BLaER1 treated with 17β-estradiol and CSF1 and Interleukin-3, amounts not matched to agents 10 nM and 100 nM (cell line): Measurements from ENCODE around the gene CD27.
A peak's percentile ranks its signal among the peaks of the same experiment; 100 is the strongest.
"Not testable (repeated sequence)": the region's sequence is repeated elsewhere in the genome, so short reads cannot be mapped to it uniquely, and the experiment has no call there.

Experiments
- H3K27ac ChIP-seq, 11 experiments: shearing (Covaris generic); formaldehyde crosslinking; 2 replicates each; pipeline ENCODE4 v1.8.1; 2022
- H3K27me3 ChIP-seq, 11 experiments: shearing (Covaris generic); formaldehyde crosslinking; 2 replicates each; pipeline ENCODE4 v1.8.1; 2022
- H3K36me3 ChIP-seq, 11 experiments: shearing (Covaris generic); formaldehyde crosslinking; 2 replicates each; pipeline ENCODE4 v1.8.1; 2022
- H3K4me1 ChIP-seq, 10 experiments: shearing (Covaris generic); formaldehyde crosslinking; 2 replicates each; pipeline ENCODE4 v1.8.1; 2022
- H3K4me2 ChIP-seq, 11 experiments: shearing (Covaris generic); formaldehyde crosslinking; 2 replicates each; pipeline ENCODE4 v1.8.1; 2022
- H3K4me3 ChIP-seq, 10 experiments: shearing (Covaris generic); formaldehyde crosslinking; 2 replicates each; pipeline ENCODE4 v1.8.1; 2022
- H3K9ac ChIP-seq, 11 experiments: shearing (Covaris generic); formaldehyde crosslinking; 2 replicates each; pipeline ENCODE4 v1.8.1; 2022
- H3K9me3 ChIP-seq, 11 experiments: shearing (Covaris generic); formaldehyde crosslinking; replicated peaks in 1 of 11; 2 replicates each; pipeline ENCODE4 v1.8.1; 2022
- H4K20me1 ChIP-seq, 11 experiments: shearing (Covaris generic); formaldehyde crosslinking; 2 replicates each; pipeline ENCODE4 v1.8.1; 2022
- Cebpa-rat ChIP-seq, 11 experiments: shearing (Covaris generic); IDR thresholded peaks; 2 replicates each; pipeline ENCODE4 v1.8.1; 2022

CD27 gene

GRCh38 chr12:6463858-6464257, 19.1 kb downstream of the CD27 start:
- Histone ChIP-seq H3K27me3 (no peaks in the 10 kb centered on the region), H3K36me3 (peaks cover 49 to 91% (median 83%) of the 10 kb centered on the region in 11 experiments), H3K4me2 (peak overlapping the region; percentile 72 to 99 (median 93)), H3K9me3 (peaks cover 10 to 28% (median 26%) of the 10 kb centered on the region in 11 experiments; a peak in 21 of 22 replicates), H3K4me3 (peak overlapping the region in 1 of 10 experiments; percentile 11; a peak in 2 of 20 replicates), H4K20me1 (peaks cover 0 to 12% (median 0%) of the 10 kb centered on the region in 11 experiments; a peak in 4 of 22 replicates), H3K4me1 (peaks cover 94 to 99% (median 96%) of the 10 kb centered on the region in 10 experiments), H3K27ac (peak overlapping the region; percentile 78 to 91 (median 83); a peak in 21 of 22 replicates), H3K9ac (peak overlapping the region; percentile 19 to 78 (median 65); a peak in 16 of 22 replicates)
- TF ChIP-seq Cebpa-rat (IDR thresholded peaks at IDR 0.05) = no peak

- Histone ChIP-seq H3K9me3 (peaks cover 10 to 31% (median 30%) of the 10 kb centered on the region in 11 experiments; a peak in 21 of 22 replicates), H3K27ac (peak overlapping the region; percentile 78 to 91 (median 83); a peak in 21 of 22 replicates), H3K27me3 (no peaks in the 10 kb centered on the region), H3K4me2 (peak overlapping the region; percentile 72 to 99 (median 93)), H4K20me1 (peaks cover 0 to 13% (median 2%) of the 10 kb centered on the region in 11 experiments; a peak in 5 of 22 replicates), H3K36me3 (peaks cover 46 to 88% (median 78%) of the 10 kb centered on the region in 11 experiments), H3K4me1 (peaks cover 94 to 99% (median 96%) of the 10 kb centered on the region in 10 experiments), H3K9ac (peak overlapping the region in 10 of 11 experiments; percentile 28 to 78 (median 63); a peak in 13 of 22 replicates), H3K4me3 (no peak overlapping the region; a peak in 1 of 20 replicates)
- TF ChIP-seq Cebpa-rat (IDR thresholded peaks at IDR 0.05) = no peak
These were observed 19.8 kb downstream of the CD27 start for GRCh38 chr12:6464531-6464930.

GRCh38 chr12:6465467-6466183, 20.9 kb downstream of the CD27 start:
- peaks cover 10 to 31% (median 30%) of the 10 kb centered on the region in 11 experiments; a peak in 21 of 22 replicates for H3K9me3 ChIP-seq
- no peak for TF ChIP-seq Cebpa-rat (IDR thresholded peaks at IDR 0.05)
- peaks cover 87 to 92% (median 88%) of the 10 kb centered on the region in 10 experiments for H3K4me1 ChIP-seq
- H3K9ac ChIP-seq = peak overlapping the region in 5 of 11 experiments; percentile 8 to 57 (median 30); a peak in 7 of 22 replicates
- peak overlapping the region in 9 of 11 experiments; percentile 17 to 59 (median 42); a peak in 14 of 22 replicates for H3K27ac ChIP-seq
- no peak overlapping the region for H3K4me3 ChIP-seq
- H3K4me2 ChIP-seq = peak overlapping the region; percentile 32 to 100 (median 64)
- H3K36me3 ChIP-seq = peaks cover 46 to 78% (median 68%) of the 10 kb centered on the region in 11 experiments
- H4K20me1 ChIP-seq = peaks cover 0 to 21% (median 3%) of the 10 kb centered on the region in 11 experiments; a peak in 5 of 22 replicates
- H3K27me3 ChIP-seq = no peaks in the 10 kb centered on the region

GRCh38 chr12:6466184-6466573, 21.4 kb downstream of the CD27 start:
- Histone ChIP-seq H4K20me1 (peaks cover 0 to 21% (median 3%) of the 10 kb centered on the region in 11 experiments; a peak in 5 of 22 replicates), H3K27me3 (no peaks in the 10 kb centered on the region), H3K36me3 (peaks cover 43 to 72% (median 66%) of the 10 kb centered on the region in 11 experiments), H3K9me3 (peaks cover 10 to 31% (median 30%) of the 10 kb centered on the region in 11 experiments; a peak in 21 of 22 replicates), H3K4me3 (peak overlapping the region in 3 of 10 experiments; percentile 3 to 83 (median 12); a peak in 2 of 20 replicates), H3K9ac (peak overlapping the region in 5 of 11 experiments; percentile 8 to 57 (median 30); a peak in 5 of 22 replicates), H3K4me2 (peak overlapping the region; percentile 32 to 100 (median 64)), H3K27ac (peak overlapping the region; percentile 17 to 59 (median 42); a peak in 18 of 22 replicates), H3K4me1 (peaks cover 83 to 89% (median 85%) of the 10 kb centered on the region in 10 experiments)
- no peak for TF ChIP-seq Cebpa-rat (IDR thresholded peaks at IDR 0.05)

GRCh38 chr12:6466751-6467150, 22.0 kb downstream of the CD27 start:
- peaks cover 43 to 69% (median 64%) of the 10 kb centered on the region in 11 experiments for H3K36me3 ChIP-seq
- H3K9ac ChIP-seq = 0 out of 22 replicates have a peak overlapping the region, but pooled peaks of 1 of the 11 experiments have one; percentile 57
- peaks cover 0 to 21% (median 3%) of the 10 kb centered on the region in 11 experiments; a peak in 5 of 22 replicates for H4K20me1 ChIP-seq
- H3K27me3 ChIP-seq = not testable (repeated sequence)
- peaks cover 83 to 88% (median 85%) of the 10 kb centered on the region in 10 experiments for H3K4me1 ChIP-seq
- H3K9me3 ChIP-seq = peaks cover 10 to 31% (median 30%) of the 10 kb centered on the region in 11 experiments; a peak in 21 of 22 replicates
- H3K4me2 ChIP-seq = peak overlapping the region; percentile 32 to 100 (median 64)
- H3K27ac ChIP-seq = peak overlapping the region; percentile 4 to 59 (median 42); a peak in 15 of 22 replicates
- H3K4me3 ChIP-seq = peak overlapping the region in 6 of 10 experiments; percentile 3 to 88 (median 19); a peak in 4 of 20 replicates

- not testable (repeated sequence) for H3K9ac ChIP-seq, H3K27me3 ChIP-seq
- peak overlapping the region in 8 of 11 experiments; percentile 0 to 59 (median 39); a peak in 8 of 22 replicates for H3K27ac ChIP-seq
- peak overlapping the region; percentile 87 to 100 (median 96) for H3K4me2 ChIP-seq
- peak overlapping the region; percentile 80 to 88 (median 83); a peak in 17 of 20 replicates for H3K4me3 ChIP-seq
- peaks cover 76 to 82% (median 78%) of the 10 kb centered on the region in 10 experiments for H3K4me1 ChIP-seq
- H3K9me3 ChIP-seq = peaks cover 10 to 31% (median 30%) of the 10 kb centered on the region in 11 experiments; a peak in 21 of 22 replicates
- peaks cover 0 to 21% (median 3%) of the 10 kb centered on the region in 11 experiments; a peak in 5 of 22 replicates for H4K20me1 ChIP-seq
- H3K36me3 ChIP-seq = peaks cover 39 to 65% (median 58%) of the 10 kb centered on the region in 11 experiments
These were observed 23.0 kb downstream of the CD27 start for GRCh38 chr12:6467571-6468282.

- Histone ChIP-seq H3K27me3 (no peaks in the 10 kb centered on the region), H3K9ac (no peak overlapping the region), H3K4me3 (peak overlapping the region; percentile 80 to 88 (median 83); a peak in 17 of 20 replicates), H3K9me3 (peaks cover 10 to 31% (median 30%) of the 10 kb centered on the region in 11 experiments; a peak in 21 of 22 replicates), H3K4me2 (peak overlapping the region; percentile 87 to 100 (median 96); a peak in 21 of 22 replicates), H3K27ac (peak overlapping the region in 1 of 11 experiments; percentile 58; a peak in 2 of 22 replicates), H3K36me3 (peaks cover 34 to 60% (median 53%) of the 10 kb centered on the region in 11 experiments), H4K20me1 (peaks cover 0 to 21% (median 3%) of the 10 kb centered on the region in 11 experiments; a peak in 5 of 22 replicates), H3K4me1 (peaks cover 71 to 77% (median 73%) of the 10 kb centered on the region in 10 experiments)
- TF ChIP-seq Cebpa-rat (IDR thresholded peaks at IDR 0.05) = no peak
These were observed 23.5 kb downstream of the CD27 start for GRCh38 chr12:6468283-6468575.

GRCh38 chr12:6469092-6469491, 24.3 kb downstream of the CD27 start:
- Histone ChIP-seq H3K4me2 (peak overlapping the region; percentile 87 to 100 (median 96)), H3K9me3 (peaks cover 10 to 31% (median 30%) of the 10 kb centered on the region in 11 experiments; a peak in 21 of 22 replicates), H3K27ac (peak overlapping the region in 7 of 11 experiments; percentile 73 to 91 (median 87); a peak in 7 of 22 replicates), H3K4me1 (peaks cover 63 to 68% (median 65%) of the 10 kb centered on the region in 10 experiments), H3K36me3 (peaks cover 25 to 51% (median 45%) of the 10 kb centered on the region in 11 experiments), H3K27me3 (no peaks in the 10 kb centered on the region), H3K4me3 (peak overlapping the region; percentile 80 to 88 (median 83)), H4K20me1 (peaks cover 0 to 21% (median 3%) of the 10 kb centered on the region in 11 experiments; a peak in 5 of 22 replicates), H3K9ac (peak overlapping the region; percentile 85 to 95 (median 89))
- TF ChIP-seq Cebpa-rat (IDR thresholded peaks at IDR 0.05) = no peak
